ENCODE data around the gene SAMD4B.

Gene SAMD4B

GRCh38 chr19:39397360-39398296 lies 55.4 kb downstream of the SAMD4B start:
- DNase-seq (ENCODE audit: low spot score), result peak; percentile 80

GRCh38 chr19:39398297-39398864 lies 56.2 kb downstream of the SAMD4B start:
- no peak for DNase-seq (ENCODE audit: low spot score)

- no peak for DNase-seq (ENCODE audit: low spot score)
Observed at GRCh38 chr19:39399668-39400050, 57.4 kb downstream of the SAMD4B start.

- no peak for DNase-seq (ENCODE audit: low spot score)
Observed at GRCh38 chr19:39400061-39400460, 57.8 kb downstream of the SAMD4B start.

- no peak for DNase-seq (ENCODE audit: low spot score)
Observed at GRCh38 chr19:39401070-39401548, 58.9 kb downstream of the SAMD4B start.

GRCh38 chr19:39401549-39402345 lies 59.5 kb downstream of the SAMD4B start:
- DNase-seq (ENCODE audit: low spot score), result no peak

- DNase-seq (ENCODE audit: low spot score), result peak; percentile 83
Observed at GRCh38 chr19:39402346-39403300, 60.4 kb downstream of the SAMD4B start.

GRCh38 chr19:39403331-39404312 lies 61.4 kb downstream of the SAMD4B start:
- DNase-seq (ENCODE audit: low spot score), result peak; percentile 90

GRCh38 chr19:39405261-39405957 lies 63.2 kb downstream of the SAMD4B start:
- DNase-seq (ENCODE audit: low spot score), result no peak

GRCh38 chr19:39405958-39406655 lies 63.9 kb downstream of the SAMD4B start:
- DNase-seq (ENCODE audit: low spot score), result no peak

GRCh38 chr19:39406656-39407409 lies 64.6 kb downstream of the SAMD4B start, which contains the start of gene ZFP36:
Gene ZFP36 (plus strand): TSS chr19:39406847. CDS start chr19:39406905, 58 bp downstream.
- DNase-seq (ENCODE audit: low spot score), result peak; percentile 78

- no peak for DNase-seq (ENCODE audit: low spot score)
Observed at GRCh38 chr19:39407410-39407659, 65.1 kb downstream of the SAMD4B start.

- DNase-seq (ENCODE audit: low spot score), result no peak
Observed at GRCh38 chr19:39407660-39408391, 65.6 kb downstream of the SAMD4B start.

- DNase-seq (ENCODE audit: low spot score), result no peak
Observed at GRCh38 chr19:39408392-39409207, 66.4 kb downstream of the SAMD4B start.

GRCh38 chr19:39409208-39410016 lies 67.2 kb downstream of the SAMD4B start:
- DNase-seq (ENCODE audit: low spot score), result no peak

All from kidney capillary endothelial cell (primary cell).